SH-SY5Y (cell line): ENCODE measurements around the gene SPON2.

Experiments used
- GATA2 ChIP-seq: IDR thresholded peaks from 2 replicates; pipeline ENCODE4 v1.6.1; 2011; ENCODE audit warnings: mild to moderate bottlenecking, low read depth, low read length
- GATA3 ChIP-seq: IDR thresholded peaks from 2 replicates; pipeline ENCODE4 v1.6.1; 2011; ENCODE audit warnings: low read depth, mild to moderate bottlenecking, low read length, moderate library complexity

DNA sequence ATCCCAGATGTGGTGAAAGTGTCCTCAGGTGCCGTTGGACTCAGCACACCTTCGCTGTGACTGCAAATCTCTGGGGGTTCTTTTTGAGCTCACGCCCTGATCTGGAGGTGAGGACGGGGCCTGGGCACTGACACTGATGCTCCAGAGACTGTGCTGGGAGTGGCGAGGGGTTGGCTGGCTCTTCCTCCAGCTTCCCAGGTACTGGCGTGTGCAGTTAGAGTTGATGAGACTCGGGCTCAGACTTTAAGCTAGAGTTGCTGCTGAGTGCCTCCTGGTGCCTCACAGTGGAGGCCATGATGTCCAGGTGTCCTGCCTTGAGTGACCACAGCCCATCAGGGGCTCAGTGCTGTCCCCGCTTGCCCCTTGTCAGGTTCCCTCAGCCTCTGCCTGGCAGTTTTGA, 16.3 kb downstream of the SPON2 start:
- no peak for TF ChIP-seq GATA2
- no peak for TF ChIP-seq GATA3
